ENCODE measurements around the gene DYNLL1.
"Not testable (repeated sequence)": the region's sequence is repeated elsewhere in the genome, so short reads cannot be mapped to it uniquely, and the experiment has no call there.

DYNLL1 gene

GRCh38 chr12:120515496-120515895 is 19.6 kb downstream of the DYNLL1 start:
- no peak for DNase-seq (ENCODE audit: low read depth)

GRCh38 chr12:120519324-120519723 is 23.4 kb downstream of the DYNLL1 start:
- not testable (repeated sequence) for DNase-seq (ENCODE audit: low read depth)

- no peak for DNase-seq (ENCODE audit: low read depth)
Measured at GRCh38 chr12:120522568-120522967, 26.7 kb downstream of the DYNLL1 start.

GRCh38 chr12:120528861-120529525 is 33.1 kb downstream of the DYNLL1 start, which contains the start of gene COQ5:
TSS of gene COQ5 (minus strand) at chr12:120529158. CDS start at chr12:120529141, 17 bp downstream.
- peak; percentile 71 for DNase-seq (ENCODE audit: low read depth)

GRCh38 chr12:120529641-120530417 is 33.9 kb downstream of the DYNLL1 start:
- DNase-seq (ENCODE audit: low read depth): no peak

GRCh38 chr12:120530418-120530761 is 34.5 kb downstream of the DYNLL1 start:
- not testable (repeated sequence) for DNase-seq (ENCODE audit: low read depth)

- no peak for DNase-seq (ENCODE audit: low read depth)
Measured at GRCh38 chr12:120532701-120533238, 36.9 kb downstream of the DYNLL1 start.

GRCh38 chr12:120534203-120534702 is 38.3 kb downstream of the DYNLL1 start, which contains the start of gene RNF10:
TSS of gene RNF10 (plus strand) at chr12:120534356. CDS start at chr12:120534812, 456 bp downstream.
- DNase-seq (ENCODE audit: low read depth): peak; percentile 43

GRCh38 chr12:120534703-120535655 is 39.1 kb downstream of the DYNLL1 start:
- DNase-seq (ENCODE audit: low read depth): peak; percentile 22

- DNase-seq (ENCODE audit: low read depth): no peak
Measured at GRCh38 chr12:120536064-120536791, 40.3 kb downstream of the DYNLL1 start.

- no peak for DNase-seq (ENCODE audit: low read depth)
Measured at GRCh38 chr12:120537856-120538220, 41.9 kb downstream of the DYNLL1 start.

GRCh38 chr12:120538281-120539156 is 42.6 kb downstream of the DYNLL1 start:
- no peak for DNase-seq (ENCODE audit: low read depth)

GRCh38 chr12:120539303-120539702 is 43.4 kb downstream of the DYNLL1 start:
- no peak for DNase-seq (ENCODE audit: low read depth)

GRCh38 chr12:120540445-120540844 is 44.5 kb downstream of the DYNLL1 start:
- DNase-seq (ENCODE audit: low read depth): no peak

- no peak for DNase-seq (ENCODE audit: low read depth)
Measured at GRCh38 chr12:120542166-120542565, 46.3 kb downstream of the DYNLL1 start.

- no peak for DNase-seq (ENCODE audit: low read depth)
Measured at GRCh38 chr12:120544691-120545090, 48.8 kb downstream of the DYNLL1 start.

GRCh38 chr12:120546050-120546386 is 50.1 kb downstream of the DYNLL1 start:
- DNase-seq (ENCODE audit: low read depth): no peak
